ENCODE data around the gene RANBP10.

The RANBP10 gene

DNA sequence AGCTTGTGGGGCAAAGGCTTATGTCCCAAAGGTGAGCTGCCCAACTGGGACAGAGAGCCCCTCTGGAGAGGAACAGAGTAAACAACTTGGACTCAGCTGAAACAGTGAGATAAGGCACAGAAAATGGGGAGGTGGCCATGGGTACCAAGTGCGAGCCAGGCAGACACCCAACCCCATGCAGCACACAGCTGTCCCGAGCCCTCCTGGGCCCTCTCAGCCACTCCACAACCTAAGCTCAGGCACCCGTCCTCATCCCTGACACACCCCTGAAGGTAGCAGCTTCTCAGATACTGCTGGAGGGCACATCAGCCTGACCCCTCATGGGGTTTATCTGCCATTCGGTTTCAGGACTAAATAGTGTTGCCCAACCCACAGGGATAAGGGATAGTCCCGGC is 82.5 kb downstream of the RANBP10 start:
- no peak overlapping the region for H3K27ac ChIP-seq
- no peak for TF ChIP-seq POLR2AphosphoS5 (IDR thresholded peaks at IDR 0.05; ENCODE audit: borderline replicate concordance, low read depth, low read length)
- TF ChIP-seq FOXP2 (optimal IDR thresholded peaks at IDR 0.05; ENCODE audit: control extremely low read depth, extremely low read length, insufficient read depth), result no peak
- TF ChIP-seq EZH2 (IDR thresholded peaks at IDR 0.05), result no peak
- H3K4me3 ChIP-seq, result no peak overlapping the region
- no peak overlapping the region for H3K9ac ChIP-seq (ENCODE audit: insufficient read length)
- no peaks in the 10 kb centered on the region for H3K36me3 ChIP-seq (ENCODE audit: insufficient read depth, low read length)
- DNase-seq (ENCODE audit: low read depth, low spot score), result no peak
- no peaks in the 10 kb centered on the region for H3K9me3 ChIP-seq (ENCODE audit: low read depth, low read length)

DNA sequence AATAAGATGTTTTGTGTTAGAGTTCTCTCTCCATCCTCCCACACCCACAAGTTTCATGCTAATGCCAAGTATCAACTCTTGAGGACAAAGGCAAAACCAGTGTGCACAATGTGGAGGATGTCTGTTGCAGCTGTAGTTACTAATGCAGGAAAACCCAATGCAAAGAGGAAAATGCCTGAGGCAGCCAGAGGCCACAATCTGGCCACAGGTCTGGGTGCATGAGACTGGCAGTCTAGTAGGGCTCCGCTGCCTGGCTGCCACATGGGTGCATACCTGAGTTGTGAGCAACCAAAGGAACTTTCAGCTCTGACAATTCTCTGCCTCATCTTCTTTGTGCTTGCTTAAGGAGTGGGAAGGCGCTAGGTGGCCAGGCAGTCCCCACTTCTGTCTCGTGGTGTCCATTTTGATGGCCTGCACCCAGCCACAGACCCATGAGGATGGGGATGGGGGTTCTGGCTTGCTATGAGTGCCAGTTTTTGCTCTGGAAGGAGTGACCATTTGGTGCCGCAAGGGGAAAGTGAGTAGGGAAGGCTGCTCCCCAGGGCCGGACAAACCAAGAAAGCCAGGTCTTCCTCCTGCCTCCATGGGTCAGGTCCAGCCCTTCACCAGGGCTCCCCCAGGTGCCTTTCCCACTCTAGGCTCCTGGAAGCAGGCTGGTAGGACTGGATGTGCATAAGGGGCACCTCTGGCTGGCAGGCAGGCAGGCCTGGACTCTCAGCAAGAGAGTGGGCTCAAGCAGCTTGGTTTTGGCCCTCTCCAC is 83.0 kb downstream of the RANBP10 start:
- Histone ChIP-seq H3K9me3 (ENCODE audit: low read depth, low read length) (no peaks in the 10 kb centered on the region), H3K4me3 (no peak overlapping the region), H3K9ac (ENCODE audit: insufficient read length) (no peak overlapping the region), H3K27ac (no peak overlapping the region), H3K36me3 (ENCODE audit: insufficient read depth, low read length) (no peaks in the 10 kb centered on the region)
- TF ChIP-seq POLR2AphosphoS5 (IDR thresholded peaks at IDR 0.05; ENCODE audit: borderline replicate concordance, low read depth, low read length) (no peak), EZH2 (IDR thresholded peaks at IDR 0.05) (no peak), FOXP2 (optimal IDR thresholded peaks at IDR 0.05; ENCODE audit: control extremely low read depth, extremely low read length, insufficient read depth) (no peak)
- no peak for DNase-seq (ENCODE audit: low read depth, low spot score)

DNA sequence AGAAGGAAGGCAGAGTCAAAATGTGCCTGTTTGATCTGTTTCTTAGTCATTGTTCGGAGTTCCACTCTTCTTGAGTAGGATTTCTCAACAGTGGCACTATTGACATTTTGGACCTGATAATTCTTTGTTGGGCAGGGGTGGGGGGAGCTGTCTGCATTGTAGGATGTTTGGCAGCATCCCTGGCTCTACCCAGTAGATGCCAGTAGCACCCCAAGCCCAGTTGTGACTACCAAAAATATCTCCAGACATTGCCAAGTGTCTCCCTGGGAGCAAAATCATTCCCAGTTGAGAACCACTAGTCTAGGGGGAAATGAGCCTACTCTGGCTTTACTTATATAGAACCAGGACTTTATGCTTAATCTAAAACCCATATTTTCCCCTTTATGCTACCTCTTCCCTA is 86.1 kb downstream of the RANBP10 start:
- no peaks in the 10 kb centered on the region for H3K9me3 ChIP-seq (ENCODE audit: low read depth, low read length)
- no peak overlapping the region for H3K27ac ChIP-seq
- DNase-seq (ENCODE audit: low read depth, low spot score), result no peak
- TF ChIP-seq FOXP2 (optimal IDR thresholded peaks at IDR 0.05; ENCODE audit: control extremely low read depth, extremely low read length, insufficient read depth), result no peak
- no peak for TF ChIP-seq EZH2 (IDR thresholded peaks at IDR 0.05)
- no peak for TF ChIP-seq POLR2AphosphoS5 (IDR thresholded peaks at IDR 0.05; ENCODE audit: borderline replicate concordance, low read depth, low read length)
- peak overlapping the region; percentile 88 for H3K4me3 ChIP-seq
- no peak overlapping the region for H3K9ac ChIP-seq (ENCODE audit: insufficient read length)
- H3K36me3 ChIP-seq (ENCODE audit: insufficient read depth, low read length), result no peaks in the 10 kb centered on the region

DNA sequence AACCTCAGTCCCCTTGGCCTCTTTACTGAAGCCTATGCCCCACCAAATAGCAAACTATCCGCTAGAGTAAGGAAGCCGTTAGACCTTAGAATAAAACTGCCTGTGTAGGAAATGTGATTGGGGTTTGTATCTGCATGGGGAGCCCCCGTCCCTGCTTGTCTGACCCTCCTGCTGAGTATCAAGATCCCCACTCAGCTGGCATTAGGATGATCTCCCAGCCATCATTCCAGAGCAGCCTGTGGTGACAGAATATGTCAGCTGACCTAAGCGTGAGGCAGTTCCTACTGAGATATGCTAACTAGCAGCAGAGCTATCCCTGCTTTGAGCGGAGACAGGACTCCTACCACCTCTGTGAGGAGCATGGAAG is 86.6 kb downstream of the RANBP10 start:
- no peak overlapping the region for H3K27ac ChIP-seq
- no peaks in the 10 kb centered on the region for H3K9me3 ChIP-seq (ENCODE audit: low read depth, low read length)
- peak overlapping the region; percentile 81 for H3K9ac ChIP-seq (ENCODE audit: insufficient read length)
- peak overlapping the region; percentile 88 for H3K4me3 ChIP-seq
- no peaks in the 10 kb centered on the region for H3K36me3 ChIP-seq (ENCODE audit: insufficient read depth, low read length)
- DNase-seq (ENCODE audit: low read depth, low spot score), result no peak
- TF ChIP-seq POLR2AphosphoS5 (IDR thresholded peaks at IDR 0.05; ENCODE audit: borderline replicate concordance, low read depth, low read length), result no peak
- no peak for TF ChIP-seq FOXP2 (optimal IDR thresholded peaks at IDR 0.05; ENCODE audit: control extremely low read depth, extremely low read length, insufficient read depth)
- no peak for TF ChIP-seq EZH2 (IDR thresholded peaks at IDR 0.05)

DNA sequence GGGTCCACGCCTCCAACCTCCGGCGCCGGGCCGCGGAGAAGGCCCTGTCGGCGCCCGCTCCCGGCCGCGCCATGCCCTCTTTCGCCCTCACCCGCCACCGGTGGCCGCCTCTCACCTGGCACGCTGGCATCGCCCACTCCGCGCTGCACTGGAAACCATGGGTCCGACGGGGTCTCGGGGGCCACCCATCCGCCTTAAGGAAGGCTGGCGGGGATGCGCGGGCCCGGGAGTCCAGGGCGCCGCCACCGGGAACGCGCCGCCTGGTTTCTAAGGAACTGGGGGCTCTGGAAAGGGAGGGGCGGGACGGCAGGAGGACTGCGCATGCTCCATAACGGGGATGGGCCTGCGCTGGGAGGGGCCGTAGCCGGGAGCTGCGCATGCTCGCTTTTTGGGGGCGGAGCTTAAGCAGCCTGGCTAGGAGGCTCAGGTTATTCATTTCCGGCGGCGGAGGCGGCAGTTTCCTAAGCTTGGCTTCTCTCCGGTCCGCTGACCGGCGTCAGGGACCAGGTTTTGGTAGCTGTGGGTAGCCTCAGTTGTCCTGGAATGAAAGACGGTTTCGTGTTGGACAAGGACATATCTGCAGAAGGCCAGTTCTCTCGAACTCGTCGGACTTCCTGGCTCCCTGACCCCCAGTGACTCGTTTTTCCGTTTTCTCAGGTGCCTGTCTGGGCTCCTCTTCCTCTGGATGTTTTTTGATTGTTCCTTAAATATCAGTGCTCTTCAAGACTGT is 87.1 kb downstream of the RANBP10 start, which contains the start of gene GFOD2:
Gene GFOD2 (minus strand): TSS at position 269 of the 730 bp plus-strand sequence. CDS start 33,601 bp downstream, outside the sequence.
- TF ChIP-seq POLR2AphosphoS5 (IDR thresholded peaks at IDR 0.05; ENCODE audit: borderline replicate concordance, low read depth, low read length) (peak; percentile 96), EZH2 (IDR thresholded peaks at IDR 0.05) (no peak)
- H3K9ac ChIP-seq (ENCODE audit: insufficient read length), result peak within 1 kb of the TSS; percentile 81

DNA sequence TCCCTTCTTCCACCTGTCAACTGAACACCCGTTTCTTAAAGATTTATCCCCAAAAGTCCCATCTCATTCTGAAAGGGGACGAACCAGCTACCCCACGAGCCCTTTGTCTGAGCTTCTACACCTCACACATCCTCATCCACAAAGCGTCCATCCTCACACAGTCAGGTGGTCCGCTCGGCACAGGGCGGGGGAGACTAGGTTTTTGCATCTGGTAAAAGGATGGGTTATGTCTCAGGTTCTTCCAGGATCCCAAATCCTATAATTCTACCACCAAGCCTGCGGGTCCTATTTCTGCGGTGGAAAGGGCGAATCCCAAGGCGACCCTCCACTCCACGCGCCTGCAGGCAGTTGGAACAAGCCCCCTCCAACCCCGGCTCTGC is 87.7 kb downstream of the RANBP10 start:
- H3K9me3 ChIP-seq (ENCODE audit: low read depth, low read length), result no peaks in the 10 kb centered on the region
- DNase-seq (ENCODE audit: low read depth, low spot score), result no peak
- no peaks in the 10 kb centered on the region for H3K36me3 ChIP-seq (ENCODE audit: insufficient read depth, low read length)
- H3K9ac ChIP-seq (ENCODE audit: insufficient read length), result peak overlapping the region; percentile 75
- no peak overlapping the region for H3K27ac ChIP-seq
- H3K4me3 ChIP-seq, result peak overlapping the region; percentile 88
- TF ChIP-seq POLR2AphosphoS5 (IDR thresholded peaks at IDR 0.05; ENCODE audit: borderline replicate concordance, low read depth, low read length), result no peak
- TF ChIP-seq FOXP2 (optimal IDR thresholded peaks at IDR 0.05; ENCODE audit: control extremely low read depth, extremely low read length, insufficient read depth), result no peak
- no peak for TF ChIP-seq EZH2 (IDR thresholded peaks at IDR 0.05)

More for the DNA sequence above, 87.1 kb downstream of the RANBP10 start, which contains the start of gene GFOD2:
- DNase-seq (ENCODE audit: low read depth, low spot score), result peak; percentile 34
- H3K27ac ChIP-seq, result no peak within 1 kb of the TSS
- H3K36me3 ChIP-seq (ENCODE audit: insufficient read depth, low read length), result no peaks in the 10 kb centered on the region
- H3K4me3 ChIP-seq, result peak within 1 kb of the TSS; percentile 88
- H3K9me3 ChIP-seq (ENCODE audit: low read depth, low read length), result no peaks in the 10 kb centered on the region

DNA sequence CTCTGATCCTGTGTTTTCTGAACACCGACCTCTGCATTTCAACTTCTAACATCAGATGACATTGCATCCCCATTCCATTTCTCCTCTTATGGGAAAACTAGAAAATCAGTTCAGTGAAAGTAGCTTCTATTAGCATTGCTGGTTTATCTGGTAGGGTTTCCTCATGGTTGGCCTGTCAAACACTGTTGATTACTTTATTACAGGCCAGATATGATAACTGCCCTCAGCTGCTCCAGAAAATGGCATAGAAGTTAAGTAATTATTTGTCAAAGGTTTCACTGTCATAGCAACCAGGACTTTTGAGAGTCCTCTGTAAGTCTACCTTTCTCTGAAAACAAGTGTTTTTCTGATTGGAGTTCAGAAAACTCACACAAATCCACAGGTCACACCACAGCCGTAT is 90.3 kb downstream of the RANBP10 start:
- TF ChIP-seq POLR2AphosphoS5 (IDR thresholded peaks at IDR 0.05; ENCODE audit: borderline replicate concordance, low read depth, low read length) (no peak), FOXP2 (optimal IDR thresholded peaks at IDR 0.05; ENCODE audit: control extremely low read depth, extremely low read length, insufficient read depth) (no peak), EZH2 (IDR thresholded peaks at IDR 0.05) (no peak)
- Histone ChIP-seq H3K36me3 (ENCODE audit: insufficient read depth, low read length) (no peaks in the 10 kb centered on the region), H3K9ac (ENCODE audit: insufficient read length) (no peak overlapping the region), H3K27ac (no peak overlapping the region), H3K9me3 (ENCODE audit: low read depth, low read length) (no peaks in the 10 kb centered on the region), H3K4me3 (no peak overlapping the region)
- DNase-seq (ENCODE audit: low read depth, low spot score), result no peak

DNA sequence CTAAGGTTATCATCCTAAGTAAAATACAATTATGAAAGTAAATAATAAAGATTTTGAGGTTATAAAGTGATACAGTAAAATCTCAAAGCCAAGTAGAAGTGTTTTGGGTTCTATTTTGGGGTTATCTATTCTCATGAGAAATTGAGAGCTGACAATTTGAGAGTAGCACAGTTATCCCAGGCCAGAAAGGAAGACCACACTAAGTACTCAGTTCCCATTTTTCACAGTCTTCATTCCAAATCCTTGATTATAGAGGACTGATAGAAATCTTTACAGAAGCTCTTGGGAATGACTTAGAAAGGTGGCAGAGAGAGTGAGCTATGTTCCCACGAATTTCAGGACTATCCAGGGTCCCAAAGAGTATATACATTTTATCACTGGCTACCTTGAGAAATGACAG is 91.8 kb downstream of the RANBP10 start:
- no peak overlapping the region for H3K4me3 ChIP-seq
- no peaks in the 10 kb centered on the region for H3K36me3 ChIP-seq (ENCODE audit: insufficient read depth, low read length)
- no peaks in the 10 kb centered on the region for H3K9me3 ChIP-seq (ENCODE audit: low read depth, low read length)
- TF ChIP-seq FOXP2 (optimal IDR thresholded peaks at IDR 0.05; ENCODE audit: control extremely low read depth, extremely low read length, insufficient read depth), result no peak
- TF ChIP-seq POLR2AphosphoS5 (IDR thresholded peaks at IDR 0.05; ENCODE audit: borderline replicate concordance, low read depth, low read length), result no peak
- no peak for TF ChIP-seq EZH2 (IDR thresholded peaks at IDR 0.05)
- DNase-seq (ENCODE audit: low read depth, low spot score), result no peak
- no peak overlapping the region for H3K9ac ChIP-seq (ENCODE audit: insufficient read length)
- no peak overlapping the region for H3K27ac ChIP-seq

All from SK-N-MC (cell line).